HepG2 (cell line): ENCODE data around the gene ERRFI1. TPM values are rescaled to one million over a fixed set of nuclear protein-coding genes. Genes with fewer than 3 reads are reported as not detected.

ENCODE experiments used
- ARID3A ChIP-seq: IDR thresholded peaks from 2 replicates; pipeline ENCODE4 v1.6.1; 2012; ENCODE audit warnings: low read depth, low read length, improper control_type of control experiment
- CC2D1A ChIP-seq: sonication (generic); formaldehyde crosslinking; IDR thresholded peaks from 2 replicates; pipeline ENCODE4 v1.8.1; 2023; ENCODE audit warnings: mild to moderate bottlenecking, missing genetic modification reagents
- CENPBD1 ChIP-seq: sonication (generic); formaldehyde crosslinking; IDR thresholded peaks from 2 replicates; pipeline ENCODE4 v1.8.0; 2022; ENCODE audit warnings: missing genetic modification reagents, low read depth, mild to moderate bottlenecking, borderline replicate concordance
- ERF ChIP-seq: IDR thresholded peaks from 2 replicates; pipeline ENCODE4 v1.6.1; 2018; ENCODE audit warnings: missing biosample characterization, missing genetic modification reagents
- FOXK1 ChIP-seq: sonication (generic); formaldehyde crosslinking; IDR thresholded peaks from 2 replicates; pipeline ENCODE4 v1.4.0; 2020; ENCODE audit warnings: low read depth, missing genetic modification reagents, borderline replicate concordance
- HES4 ChIP-seq: sonication (generic); formaldehyde crosslinking; IDR thresholded peaks from 2 replicates; pipeline ENCODE4 v1.9.0; 2021; ENCODE audit warnings: mild to moderate bottlenecking, missing genetic modification reagents, borderline replicate concordance
- KLF16 ChIP-seq, 2 experiments: sonication (generic) in 1 of 2; formaldehyde crosslinking in 1 of 2; IDR thresholded peaks; 2 replicates each; pipeline versions ENCODE4 v1.6.1 to v1.8.0; 2016 to 2023; ENCODE audit warnings: missing genetic modification reagents in 2 of 2, missing compliant biosample characterization in 1 of 2
- NR1H2 ChIP-seq: sonication (generic); formaldehyde crosslinking; IDR thresholded peaks from 2 replicates; pipeline ENCODE4 v1.8.1; 2022; ENCODE audit warnings: low read depth, missing genetic modification reagents, borderline replicate concordance
- NRL ChIP-seq: sonication (generic); formaldehyde crosslinking; IDR thresholded peaks from 2 replicates; pipeline ENCODE4 v1.5.0; 2020; ENCODE audit warnings: missing genetic modification reagents, mild to moderate bottlenecking, moderate library complexity, borderline replicate concordance
- RFXANK ChIP-seq: IDR thresholded peaks from 2 replicates; pipeline ENCODE4 v1.6.1; 2016
- SMAD3 ChIP-seq: sonication (generic); formaldehyde crosslinking; IDR thresholded peaks from 2 replicates; pipeline ENCODE4 v1.4.0; 2020; ENCODE audit warnings: missing genetic modification reagents
- SMAD9 ChIP-seq: sonication (generic); formaldehyde crosslinking; IDR thresholded peaks from 2 replicates; pipeline ENCODE4 v1.5.1; 2020; ENCODE audit warnings: mild to moderate bottlenecking, missing genetic modification reagents
- TAF15 ChIP-seq: fragments of 200-400 bp; formaldehyde crosslinking; IDR thresholded peaks from one replicate; pipeline ENCODE4 v1.6.1; 2018; ENCODE audit warnings: mild to moderate bottlenecking, low read depth, low read length; ENCODE audit not compliant: poor library complexity, severe bottlenecking
- ZBTB38 ChIP-seq: sonication (generic); formaldehyde crosslinking; IDR thresholded peaks from 2 replicates; pipeline ENCODE4 v1.5.1; 2020; ENCODE audit warnings: mild to moderate bottlenecking, missing genetic modification reagents
- ZC3H13 ChIP-seq: sonication (generic); formaldehyde crosslinking; IDR thresholded peaks from 2 replicates; pipeline ENCODE4 v1.8.1; 2023; ENCODE audit warnings: mild to moderate bottlenecking, missing genetic modification reagents, moderate library complexity
- ZNF569 ChIP-seq: sonication (generic); formaldehyde crosslinking; IDR thresholded peaks from 2 replicates; pipeline ENCODE4 v1.5.0; 2020; ENCODE audit warnings: mild to moderate bottlenecking, missing genetic modification reagents, moderate library complexity, borderline replicate concordance
- ZNF781 ChIP-seq: sonication (generic); formaldehyde crosslinking; IDR thresholded peaks from 2 replicates; pipeline ENCODE4 v1.5.1; 2020; ENCODE audit warnings: borderline replicate concordance, mild to moderate bottlenecking, missing genetic modification reagents; ENCODE audit errors: not compliant biosample characterization
- ZNF790 ChIP-seq: sonication (generic); formaldehyde crosslinking; IDR thresholded peaks from 2 replicates; pipeline ENCODE4 v1.8.0; 2022; ENCODE audit warnings: missing genetic modification reagents, mild to moderate bottlenecking, borderline replicate concordance
- ZNF891 ChIP-seq: sonication (generic); formaldehyde crosslinking; IDR thresholded peaks from 2 replicates; pipeline ENCODE4 v1.5.0; 2020; ENCODE audit warnings: mild to moderate bottlenecking, missing genetic modification reagents
- ZSCAN12 ChIP-seq: sonication (generic); formaldehyde crosslinking; IDR thresholded peaks from 2 replicates; pipeline ENCODE4 v1.9.0; 2021; ENCODE audit warnings: mild to moderate bottlenecking, missing genetic modification reagents
- polyA plus RNA-seq, 8 experiments: library from polyadenylated mRNA; depleted of rRNA in 3 of 8; stranded (reverse) in 7 of 8; unstranded in 1 of 8; fragments of >200 nt; fragmentation: Illumina TruSeq in 4 of 8; extraction: Trizol in 4 of 8; gene quantifications; 2 replicates each; pipeline versions ENCODE4 v1.2.1 to v1.2.3, GENCODE V29; 2011 to 2016; ENCODE audit warnings: low read depth in 4 of 8, missing spikeins in 1 of 8, mixed read lengths in 1 of 8; ENCODE audit not compliant: insufficient read depth in 1 of 8
- total RNA-seq, 5 experiments: library from RNA; depleted of rRNA; stranded (reverse); fragments of >200 nt; fragmentation: Illumina TruSeq; extraction: Trizol; gene quantifications; 2 replicates each; pipeline ENCODE4 v1.2.3, GENCODE V29; 2016; ENCODE audit warnings: low read depth in 1 of 5
- TF ChIP-seq, protein P1 (sequence below): sonication (generic); formaldehyde crosslinking; IDR thresholded peaks from 2 replicates; pipeline ENCODE4 v1.8.0; 2022; ENCODE audit warnings: mild to moderate bottlenecking, missing genetic modification reagents; ENCODE audit not compliant: insufficient replicate concordance
- TF ChIP-seq, protein P2 (sequence below): sonication (generic); formaldehyde crosslinking; IDR thresholded peaks from 2 replicates; pipeline ENCODE4 v1.4.0; 2020; ENCODE audit warnings: low read depth, mild to moderate bottlenecking, missing genetic modification reagents

Gene ERRFI1
- total and polyA plus RNA-seq, 2 of the 13 experiments (the other 11 are each of a cell fraction or from before 2014, with no cell fraction given), result 84.4 to 753 TPM

DNA sequence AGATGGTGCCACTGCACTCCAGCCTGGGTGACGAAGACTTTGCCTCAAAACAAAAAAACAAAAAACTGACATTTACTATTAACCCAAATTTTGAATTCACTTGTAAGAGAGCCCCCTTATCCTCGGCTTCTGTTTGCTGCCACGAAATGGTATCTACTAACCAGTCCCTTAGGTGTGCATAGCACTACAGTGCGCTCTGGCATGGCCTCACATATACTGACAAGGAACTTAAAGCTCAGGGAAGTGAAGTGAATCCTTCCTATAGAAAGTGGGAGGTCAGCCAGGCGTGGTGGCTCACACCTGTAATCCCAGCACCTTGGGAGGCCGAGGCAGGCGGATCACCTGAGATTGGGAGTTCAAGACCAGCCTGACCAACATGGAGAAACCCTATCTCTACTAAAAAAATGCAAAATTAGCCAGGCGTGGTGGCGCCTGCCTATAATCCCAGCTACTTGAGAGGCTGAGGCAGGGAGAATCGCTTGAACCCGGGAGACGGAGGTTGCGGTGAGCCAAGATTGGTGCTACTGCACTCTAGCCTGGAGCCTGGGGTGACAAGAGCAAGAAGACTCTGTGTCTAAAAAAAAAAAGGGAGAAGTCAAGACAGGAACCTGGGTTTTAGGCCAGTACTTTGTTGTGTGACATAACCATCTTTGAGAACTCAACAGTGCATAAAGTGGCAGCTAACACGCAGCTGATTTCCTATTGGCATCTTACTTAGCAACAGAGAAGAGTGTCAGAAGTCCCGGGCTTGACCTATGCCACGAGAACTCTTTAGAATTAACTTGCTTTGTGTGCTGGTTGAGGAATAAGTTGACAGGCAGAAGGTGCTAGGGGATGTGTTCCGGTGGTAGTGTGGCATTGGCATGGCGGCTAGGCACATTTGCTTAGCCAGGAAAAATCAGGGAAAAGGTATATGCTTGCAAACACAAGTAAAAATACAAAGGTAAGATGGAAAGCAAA lies 16.8 kb downstream of the ERRFI1 start (continued):
- TF ChIP-seq ZNF790 (CRISPR knock-in tag) (no peak), ZSCAN12 (no peak), TAF15 (no peak), NRL (CRISPR knock-in tag) (no peak), SMAD3 (CRISPR knock-in tag) (no peak), ZC3H13 (peak; percentile 88), ZBTB38 (CRISPR knock-in tag) (no peak), NR1H2 (CRISPR knock-in tag) (no peak), FOXK1 (CRISPR knock-in tag) (no peak), KLF16 (CRISPR knock-in tag; IDR thresholded peaks at IDR 0.05) (no peak), CENPBD1 (CRISPR knock-in tag) (no peak), ZNF781 (CRISPR knock-in tag) (no peak), RFXANK (CRISPR knock-in tag) (no peak), ERF (CRISPR knock-in tag) (no peak), ZNF891 (no peak), HES4 (no peak), ARID3A (no peak), SMAD9 (CRISPR knock-in tag) (no peak), ZNF569 (CRISPR knock-in tag) (no peak), CC2D1A (no peak)
- TF ChIP-seq, protein P1, sequence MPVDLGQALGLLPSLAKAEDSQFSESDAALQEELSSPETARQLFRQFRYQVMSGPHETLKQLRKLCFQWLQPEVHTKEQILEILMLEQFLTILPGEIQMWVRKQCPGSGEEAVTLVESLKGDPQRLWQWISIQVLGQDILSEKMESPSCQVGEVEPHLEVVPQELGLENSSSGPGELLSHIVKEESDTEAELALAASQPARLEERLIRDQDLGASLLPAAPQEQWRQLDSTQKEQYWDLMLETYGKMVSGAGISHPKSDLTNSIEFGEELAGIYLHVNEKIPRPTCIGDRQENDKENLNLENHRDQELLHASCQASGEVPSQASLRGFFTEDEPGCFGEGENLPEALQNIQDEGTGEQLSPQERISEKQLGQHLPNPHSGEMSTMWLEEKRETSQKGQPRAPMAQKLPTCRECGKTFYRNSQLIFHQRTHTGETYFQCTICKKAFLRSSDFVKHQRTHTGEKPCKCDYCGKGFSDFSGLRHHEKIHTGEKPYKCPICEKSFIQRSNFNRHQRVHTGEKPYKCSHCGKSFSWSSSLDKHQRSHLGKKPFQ, result peak; percentile 62
- TF ChIP-seq, protein P2, sequence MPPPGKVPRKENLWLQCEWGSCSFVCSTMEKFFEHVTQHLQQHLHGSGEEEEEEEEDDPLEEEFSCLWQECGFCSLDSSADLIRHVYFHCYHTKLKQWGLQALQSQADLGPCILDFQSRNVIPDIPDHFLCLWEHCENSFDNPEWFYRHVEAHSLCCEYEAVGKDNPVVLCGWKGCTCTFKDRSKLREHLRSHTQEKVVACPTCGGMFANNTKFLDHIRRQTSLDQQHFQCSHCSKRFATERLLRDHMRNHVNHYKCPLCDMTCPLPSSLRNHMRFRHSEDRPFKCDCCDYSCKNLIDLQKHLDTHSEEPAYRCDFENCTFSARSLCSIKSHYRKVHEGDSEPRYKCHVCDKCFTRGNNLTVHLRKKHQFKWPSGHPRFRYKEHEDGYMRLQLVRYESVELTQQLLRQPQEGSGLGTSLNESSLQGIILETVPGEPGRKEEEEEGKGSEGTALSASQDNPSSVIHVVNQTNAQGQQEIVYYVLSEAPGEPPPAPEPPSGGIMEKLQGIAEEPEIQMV (CRISPR knock-in tag), result no peak
